Stromal cell of bone marrow (primary cell): Measurements from ENCODE around the gene PAK2.
"Not testable (repeated sequence)": the region's sequence is repeated elsewhere in the genome, so short reads cannot be mapped to it uniquely, and the experiment has no call there.

Experiments
- DNase-seq: peaks from one replicate; pipeline ENCODE4 v3.0.0-alpha.2; 2012; ENCODE audit warnings: low read depth

Gene PAK2

DNA sequence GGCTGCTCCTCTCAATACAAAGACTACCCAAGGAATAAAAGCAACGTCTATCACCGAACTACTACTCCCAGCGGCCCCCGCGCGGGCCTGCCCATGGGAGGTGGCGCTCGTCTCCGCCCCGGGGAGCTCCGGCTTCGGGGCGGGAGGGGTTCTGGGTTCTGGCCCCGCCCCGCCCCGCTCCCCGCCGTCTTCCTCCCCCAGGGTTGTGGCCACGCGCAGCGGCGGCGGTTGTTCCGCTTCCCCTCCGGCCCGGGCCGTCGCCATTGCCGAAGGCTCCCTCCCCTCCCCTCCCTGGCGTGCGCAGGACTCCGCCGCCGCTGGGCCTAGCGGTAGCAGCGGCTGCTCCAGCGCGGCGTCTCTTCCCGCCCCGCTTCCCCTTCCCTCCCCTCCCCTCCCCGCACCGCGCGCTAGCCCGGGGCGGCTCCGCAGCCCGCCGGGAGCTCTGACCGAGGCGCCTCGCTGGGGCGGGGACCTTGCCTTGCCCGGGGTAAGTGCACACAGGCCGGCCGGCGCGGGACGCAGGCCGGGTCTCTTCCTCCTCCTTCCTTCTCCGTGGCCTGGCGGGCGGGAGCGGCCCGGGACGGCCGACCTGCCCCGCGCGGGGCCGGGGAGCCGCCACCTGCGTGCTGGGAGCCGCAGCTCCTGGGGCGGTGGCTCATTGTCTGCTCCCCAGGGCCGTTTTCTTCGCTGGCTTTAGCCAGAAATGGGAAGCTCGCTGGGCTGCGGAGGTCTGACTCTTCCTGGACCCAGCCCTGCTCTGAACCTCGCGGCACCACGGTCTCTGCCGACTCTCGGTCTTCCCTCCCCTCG, at the start of gene PAK2:
Gene PAK2, plus strand, starts transcription at position 187 of the 810 bp plus-strand sequence. CDS start 42,790 bp downstream, outside the sequence.
- DNase-seq: peak; percentile 84

DNA sequence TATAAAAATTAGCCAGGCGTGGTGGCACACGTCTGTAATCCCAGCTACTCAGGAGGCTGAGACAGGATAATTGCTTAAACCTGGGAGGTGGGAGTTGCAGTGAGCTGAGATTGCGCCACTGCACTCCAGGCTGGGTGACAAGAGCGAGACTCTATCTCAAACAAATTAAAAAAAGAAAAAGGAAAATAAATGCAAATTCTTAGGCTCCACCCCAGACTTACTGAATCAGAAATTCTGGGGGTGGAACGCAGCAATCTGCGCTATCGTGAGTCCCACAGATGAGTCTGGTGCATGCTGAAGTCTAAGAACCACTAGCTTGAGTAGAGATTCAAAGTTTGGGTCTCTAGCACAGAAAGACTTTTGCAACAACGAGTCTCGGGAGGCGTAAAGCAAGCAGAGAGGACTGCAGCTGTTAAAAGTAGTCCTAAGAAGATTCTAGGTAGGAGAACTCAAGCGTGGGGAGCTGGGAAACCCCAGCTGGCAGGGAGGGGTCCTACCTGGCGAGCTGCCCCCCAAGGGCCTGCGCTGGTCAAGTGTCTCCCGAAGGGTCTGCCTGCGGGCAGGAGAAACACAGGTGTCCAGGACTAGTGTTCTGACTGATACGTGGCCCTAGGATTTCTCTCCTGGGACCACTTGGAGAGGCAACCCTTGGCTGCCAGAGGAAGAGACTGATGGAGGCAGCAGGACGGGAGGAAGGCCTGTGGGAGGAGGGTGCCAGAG, 49.6 kb upstream of the PAK2 start:
- no peak for DNase-seq

DNA sequence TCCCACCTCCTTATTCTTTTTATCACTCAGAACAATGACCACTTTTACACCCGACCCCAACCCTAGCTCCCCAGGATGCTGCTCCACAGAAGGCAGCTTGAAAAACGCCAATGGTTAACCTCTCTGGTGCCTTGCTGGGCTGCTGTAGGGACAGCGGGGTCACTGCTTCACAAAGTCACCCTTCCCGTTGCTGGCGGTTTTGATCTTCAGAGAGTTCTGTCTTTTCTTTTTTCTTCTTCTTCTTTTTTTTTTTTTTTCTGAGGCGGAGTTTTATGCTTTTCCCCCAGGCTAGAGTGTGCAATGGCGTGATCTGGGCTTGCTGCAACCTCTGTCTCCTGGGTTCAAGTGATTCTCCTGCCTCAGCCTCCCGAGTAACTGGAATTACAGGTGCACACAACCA, 48.3 kb upstream of the PAK2 start:
- DNase-seq: no peak

DNA sequence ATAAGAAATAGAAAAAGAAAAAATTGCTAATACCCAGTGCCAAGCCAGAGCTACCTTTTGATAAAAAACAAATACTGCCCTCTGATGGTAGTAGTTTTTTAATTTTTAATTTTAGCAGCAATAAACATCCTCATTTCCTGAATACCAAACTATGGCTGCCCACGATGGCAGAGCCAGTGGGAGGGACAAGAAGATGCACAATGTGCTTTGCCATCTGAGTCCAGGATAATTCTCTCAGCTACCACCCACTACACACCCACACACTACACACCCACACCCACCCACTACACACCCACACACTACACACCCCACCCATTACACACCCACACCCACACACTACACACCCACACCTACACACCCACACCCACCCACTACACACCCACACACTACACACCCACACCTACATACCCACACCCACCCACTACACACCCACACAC, 45.4 kb upstream of the PAK2 start:
- no peak for DNase-seq

DNA sequence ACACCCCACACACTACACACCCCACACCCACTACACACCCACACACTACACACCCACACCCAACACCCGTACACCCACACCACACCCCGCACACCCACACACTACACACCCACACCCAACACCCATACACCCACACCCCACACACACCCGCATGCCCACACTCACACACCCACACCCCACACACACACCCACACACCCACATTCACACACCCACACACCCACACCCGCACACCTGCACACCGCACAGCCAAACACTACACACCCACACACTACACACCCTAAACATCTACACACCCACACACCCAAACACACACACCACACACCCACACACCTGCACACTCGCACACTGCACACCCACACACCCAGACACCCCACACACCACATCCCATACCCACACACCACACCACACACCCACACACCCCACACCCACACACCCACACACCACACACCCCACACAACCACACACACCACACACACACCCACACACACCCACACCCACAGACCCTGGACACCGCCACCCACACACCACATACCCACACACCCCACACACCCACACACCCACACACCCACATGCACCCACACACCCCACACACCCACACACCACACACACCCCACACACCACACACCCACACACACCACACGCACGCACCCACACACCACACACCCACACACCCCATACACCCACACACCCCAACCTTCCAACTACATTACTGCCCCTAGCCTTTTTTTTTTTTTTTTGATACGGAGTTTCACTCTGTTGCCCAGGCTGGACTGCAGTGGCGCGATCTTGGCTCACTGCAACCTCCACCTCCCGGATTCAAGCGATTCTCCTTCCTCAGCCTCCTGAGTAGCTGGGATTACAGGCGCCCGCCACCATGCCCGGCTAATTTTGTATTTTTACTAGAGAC, 44.5 kb upstream of the PAK2 start:
- no peak for DNase-seq

DNA sequence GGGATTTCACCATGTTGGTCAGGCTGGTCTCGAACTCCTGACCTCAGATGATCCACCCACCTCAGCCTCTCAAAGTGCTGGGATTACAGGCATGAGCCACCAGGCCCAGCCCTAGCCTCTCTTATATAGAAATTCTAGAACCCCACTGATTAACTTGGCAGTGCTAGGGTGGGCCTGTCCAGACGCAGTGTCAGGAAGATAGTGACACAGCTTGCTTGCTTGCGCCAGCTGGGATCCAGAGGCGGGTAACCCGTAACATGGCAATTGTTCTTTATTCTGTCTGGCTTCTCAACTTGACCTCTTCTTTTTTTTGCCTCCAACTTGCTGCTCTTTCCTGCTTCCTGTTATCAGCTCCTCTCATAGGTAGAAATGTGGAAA, 43.8 kb upstream of the PAK2 start:
- no peak for DNase-seq

DNA sequence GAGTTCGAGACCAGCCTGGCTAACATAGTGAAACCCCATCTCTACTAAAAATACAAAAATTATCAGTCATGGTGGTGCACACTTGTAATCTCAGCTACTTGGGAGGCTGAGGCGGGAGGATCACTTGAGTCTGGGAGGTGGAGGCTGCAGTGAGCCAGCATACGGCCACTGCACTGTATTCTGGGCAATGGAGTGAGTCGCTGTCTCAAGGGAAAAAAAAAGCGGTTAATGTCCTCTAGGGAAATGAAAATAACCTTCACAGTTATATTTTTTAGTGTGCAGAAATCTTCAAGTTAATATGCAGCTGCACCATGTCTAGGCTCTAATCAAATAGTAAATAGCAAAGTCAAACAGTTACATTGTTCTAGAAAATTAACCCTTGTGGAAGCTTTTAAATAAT, 42.4 kb upstream of the PAK2 start:
- DNase-seq: no peak

DNA sequence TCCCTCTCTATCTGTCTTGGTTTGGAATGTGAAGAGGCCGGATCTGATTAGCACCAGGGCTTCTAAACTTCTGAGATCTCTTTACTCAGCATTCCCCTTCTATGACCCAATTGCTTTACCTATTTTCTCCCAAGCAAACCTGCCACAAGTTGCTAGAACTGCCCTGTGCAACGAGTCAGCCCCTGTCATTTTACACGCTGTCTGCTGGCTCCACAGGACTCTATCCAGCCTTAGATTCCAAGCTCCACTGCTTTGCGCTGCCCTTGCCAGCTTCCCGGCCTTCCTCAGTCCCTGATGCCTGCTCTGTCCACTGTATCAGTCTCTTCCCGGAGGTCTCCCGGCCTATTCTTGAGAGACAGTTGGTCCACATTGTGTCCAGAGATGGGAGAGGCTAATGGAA, 39.9 kb upstream of the PAK2 start:
- DNase-seq: no peak

DNA sequence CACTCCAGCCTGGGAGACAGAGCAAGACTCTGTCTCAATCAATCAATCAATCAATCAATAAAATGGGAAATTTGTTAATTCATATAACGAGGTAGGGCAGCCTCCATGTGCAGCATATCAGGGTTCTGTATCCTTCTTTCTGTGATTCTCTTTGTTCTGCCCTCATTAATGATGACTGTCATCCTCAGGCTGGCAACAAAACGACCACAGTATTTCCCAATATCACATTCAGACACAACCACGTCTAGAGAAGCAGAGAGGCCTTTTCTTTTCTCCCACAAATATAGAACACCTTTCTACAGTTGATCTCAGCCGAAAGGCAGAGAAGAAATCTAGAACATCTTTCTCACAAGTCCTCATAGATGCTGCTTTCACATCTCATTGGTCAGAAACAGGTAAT, 38.9 kb upstream of the PAK2 start:
- no peak for DNase-seq

DNA sequence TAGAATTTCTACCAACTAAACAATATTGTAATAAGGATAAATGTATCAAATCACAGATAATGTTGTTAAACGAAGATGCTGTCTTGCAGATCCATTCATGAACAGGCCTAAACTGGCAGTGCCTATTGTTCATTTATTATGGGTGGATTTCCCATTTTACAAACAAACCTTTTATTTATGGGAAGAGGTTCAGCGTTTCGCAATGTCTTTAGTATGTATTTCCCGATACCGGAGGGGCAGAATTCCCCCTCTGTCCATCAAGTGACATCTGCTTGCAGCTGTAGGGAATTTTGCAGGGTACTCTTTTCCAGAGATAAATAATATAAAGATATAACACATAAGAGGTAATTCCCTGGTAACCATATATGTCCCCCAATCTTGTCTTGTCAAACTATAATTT, 33.3 kb upstream of the PAK2 start:
- DNase-seq: no peak

DNA sequence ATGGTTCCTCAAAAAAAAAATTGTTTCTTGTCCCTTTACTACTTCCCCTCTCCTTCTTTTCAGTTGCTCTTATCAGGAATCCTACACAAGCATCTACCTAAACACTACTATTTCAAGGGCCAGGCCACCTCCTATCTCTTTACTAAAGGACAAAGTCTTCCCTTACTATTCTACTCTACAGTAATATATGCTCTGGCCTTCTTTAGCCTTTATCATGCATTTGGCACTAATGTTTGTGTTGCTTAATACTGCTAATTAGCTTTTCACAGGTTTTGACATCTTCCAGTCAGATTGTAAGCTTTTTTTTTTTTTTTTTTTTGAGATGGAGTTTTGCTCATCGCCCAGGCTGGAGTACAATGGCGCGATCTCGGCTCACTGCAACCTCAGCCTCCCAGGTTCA, 32.9 kb upstream of the PAK2 start:
- DNase-seq: no peak

DNA sequence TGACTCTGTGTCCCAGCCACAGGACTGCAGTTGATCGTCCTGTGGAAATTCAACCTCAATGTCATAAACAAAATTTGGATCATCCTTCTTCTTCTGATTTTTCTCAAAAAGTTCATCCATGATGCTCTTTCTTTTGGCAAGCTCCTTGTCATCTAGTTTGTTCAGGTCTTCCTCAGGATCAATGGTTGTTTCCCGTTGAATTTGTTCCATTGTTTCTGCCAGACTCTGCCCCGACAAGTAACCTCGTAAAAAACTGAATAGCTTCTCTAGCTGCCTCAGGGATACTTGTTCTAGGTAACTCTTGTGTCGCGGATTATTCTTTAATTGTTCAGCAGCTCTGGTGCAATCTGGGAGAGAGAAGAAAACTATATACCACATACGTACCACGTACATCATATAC, 32.1 kb upstream of the PAK2 start:
- DNase-seq: no peak

DNA sequence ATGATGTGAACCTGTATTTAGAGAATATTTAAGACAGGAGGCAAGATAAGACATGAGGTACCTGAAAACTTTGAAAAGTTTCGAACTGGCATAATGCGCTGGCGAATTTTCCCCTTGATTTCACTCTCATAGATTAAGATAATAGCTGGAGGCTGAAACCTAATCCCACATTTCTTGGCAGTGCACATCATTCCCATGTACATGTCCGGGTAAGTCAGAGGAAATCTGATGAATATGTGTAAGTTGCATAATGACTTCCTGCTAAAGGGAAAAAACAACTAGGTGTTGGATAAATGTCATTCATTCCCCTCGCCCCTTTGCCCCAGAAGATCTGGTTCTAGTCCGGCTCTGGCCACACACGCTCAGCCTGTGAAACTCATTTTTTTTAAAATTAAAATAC, 31.2 kb upstream of the PAK2 start:
- no peak for DNase-seq

DNA sequence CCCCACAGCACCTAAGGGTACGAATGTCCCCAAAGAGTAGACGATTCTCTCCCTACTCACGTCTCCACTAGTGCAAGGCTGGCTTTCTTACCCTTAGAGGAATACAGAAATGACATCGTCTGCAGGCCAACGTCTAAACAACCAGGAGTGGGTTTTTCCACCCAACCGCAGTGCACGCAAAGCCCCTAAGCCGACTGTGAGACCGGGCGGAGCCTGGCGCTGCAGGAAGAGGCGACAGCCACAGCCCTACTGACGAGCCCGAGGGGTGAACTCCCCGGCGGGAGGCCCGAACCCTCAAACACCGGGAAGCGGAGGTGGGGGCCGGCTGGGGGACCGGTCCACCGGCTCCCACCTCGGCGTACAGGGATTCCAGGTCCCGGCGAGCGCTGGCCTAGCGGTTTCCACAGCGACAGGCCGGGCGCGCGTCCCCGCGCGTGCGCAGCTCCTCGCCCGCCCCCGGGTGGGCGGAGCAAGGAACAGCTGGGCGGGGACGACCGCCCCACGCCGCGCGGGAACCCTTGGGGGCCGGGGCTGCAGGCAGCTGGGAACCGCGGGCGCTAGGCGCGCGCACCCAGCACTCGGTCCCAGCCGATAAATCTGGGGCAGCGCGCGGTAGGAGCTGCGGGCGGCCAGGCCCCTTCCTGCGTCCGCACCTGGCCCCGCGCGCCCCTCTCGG, 27.7 kb upstream of the PAK2 start, which contains the start of the genes CEP19 and PIGX:
Gene CEP19, minus strand, starts transcription at position 413 of the 676 bp plus-strand sequence. CDS start 3,593 bp downstream, outside the sequence.
Gene PIGX, plus strand, starts transcription at position 540 of the 676 bp plus-strand sequence.
- peak; percentile 67 for DNase-seq

DNA sequence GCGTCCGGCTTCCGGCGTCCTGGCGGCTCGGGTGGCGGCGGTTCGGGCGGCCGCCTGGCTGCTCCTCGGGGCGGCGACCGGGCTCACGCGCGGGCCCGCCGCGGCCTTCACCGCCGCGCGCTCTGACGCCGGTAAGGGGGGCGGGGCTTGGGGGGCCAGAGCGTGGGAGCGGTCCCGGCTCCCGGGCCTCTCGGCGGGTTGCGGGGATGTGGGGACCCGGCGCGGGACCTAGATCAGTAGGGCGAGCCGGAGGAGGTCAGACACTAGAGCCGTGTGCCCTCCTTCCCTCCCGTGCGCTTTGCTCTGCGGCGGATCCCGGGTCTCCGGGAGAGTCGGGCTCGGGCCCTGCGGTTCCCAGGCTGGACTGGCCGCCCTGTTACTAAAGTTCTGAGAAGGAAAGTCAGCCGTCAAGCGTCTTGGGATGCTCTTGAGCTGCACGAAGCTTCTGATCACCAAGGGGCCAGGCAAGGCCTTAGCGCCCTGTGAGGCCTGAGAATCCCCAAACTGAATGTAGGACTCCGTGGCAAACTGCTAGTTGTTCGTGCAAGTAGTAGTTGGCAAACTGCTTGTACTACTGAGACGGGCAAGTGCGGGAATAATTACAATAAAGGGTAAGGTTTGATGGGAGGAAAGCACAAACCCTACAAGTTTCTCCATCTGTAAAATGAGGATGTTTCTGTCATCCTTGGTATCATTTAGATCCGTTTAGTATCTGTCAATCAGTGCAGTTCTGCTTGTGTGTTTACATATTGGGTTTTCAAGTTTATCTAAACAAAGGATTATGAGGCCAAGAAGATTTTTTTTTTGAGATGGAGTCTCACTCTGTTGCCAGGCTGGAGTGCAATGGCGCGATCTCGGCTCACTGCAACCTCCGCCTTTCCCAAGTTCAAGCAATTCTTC, 26.9 kb upstream of the PAK2 start:
- DNase-seq: peak; percentile 41

DNA sequence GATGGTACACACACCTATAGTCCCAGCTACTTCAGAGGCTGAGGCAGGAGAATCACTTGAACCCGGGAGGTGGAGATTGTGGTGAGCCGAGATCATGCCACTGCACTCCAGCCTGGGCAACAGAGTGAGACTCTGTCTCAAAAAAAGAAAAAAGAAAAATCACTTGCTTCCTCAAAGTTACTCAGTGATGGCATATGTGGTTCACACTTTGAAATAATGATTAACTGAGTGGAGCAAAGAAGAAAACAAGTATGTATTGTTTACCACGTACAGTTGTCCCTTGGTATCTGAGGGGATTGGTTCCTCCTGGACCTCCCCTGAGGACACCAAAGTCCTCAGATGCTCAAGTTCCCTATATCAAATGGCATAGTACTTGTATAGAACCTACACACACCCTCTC, 22.5 kb upstream of the PAK2 start:
- DNase-seq: not testable (repeated sequence)

DNA sequence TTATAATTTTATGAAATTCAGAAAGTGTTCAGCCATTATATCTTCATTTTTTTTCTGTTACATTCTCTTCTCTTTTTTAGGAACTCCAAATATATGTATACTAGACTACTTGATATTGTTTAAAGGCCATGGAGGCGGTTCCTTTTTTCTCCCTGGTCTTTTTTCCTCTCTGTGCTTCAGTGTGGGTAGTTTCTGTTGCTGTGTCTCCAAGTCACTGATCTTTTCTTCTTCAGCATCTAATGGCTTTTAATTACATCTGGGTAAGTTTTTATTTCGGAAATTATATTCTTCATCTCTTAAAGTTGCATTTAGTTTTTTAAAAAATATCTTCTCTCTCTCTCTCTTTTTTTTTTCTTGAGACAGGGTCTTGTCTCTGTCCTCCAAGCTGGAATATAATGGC, 18.6 kb upstream of the PAK2 start:
- no peak for DNase-seq

DNA sequence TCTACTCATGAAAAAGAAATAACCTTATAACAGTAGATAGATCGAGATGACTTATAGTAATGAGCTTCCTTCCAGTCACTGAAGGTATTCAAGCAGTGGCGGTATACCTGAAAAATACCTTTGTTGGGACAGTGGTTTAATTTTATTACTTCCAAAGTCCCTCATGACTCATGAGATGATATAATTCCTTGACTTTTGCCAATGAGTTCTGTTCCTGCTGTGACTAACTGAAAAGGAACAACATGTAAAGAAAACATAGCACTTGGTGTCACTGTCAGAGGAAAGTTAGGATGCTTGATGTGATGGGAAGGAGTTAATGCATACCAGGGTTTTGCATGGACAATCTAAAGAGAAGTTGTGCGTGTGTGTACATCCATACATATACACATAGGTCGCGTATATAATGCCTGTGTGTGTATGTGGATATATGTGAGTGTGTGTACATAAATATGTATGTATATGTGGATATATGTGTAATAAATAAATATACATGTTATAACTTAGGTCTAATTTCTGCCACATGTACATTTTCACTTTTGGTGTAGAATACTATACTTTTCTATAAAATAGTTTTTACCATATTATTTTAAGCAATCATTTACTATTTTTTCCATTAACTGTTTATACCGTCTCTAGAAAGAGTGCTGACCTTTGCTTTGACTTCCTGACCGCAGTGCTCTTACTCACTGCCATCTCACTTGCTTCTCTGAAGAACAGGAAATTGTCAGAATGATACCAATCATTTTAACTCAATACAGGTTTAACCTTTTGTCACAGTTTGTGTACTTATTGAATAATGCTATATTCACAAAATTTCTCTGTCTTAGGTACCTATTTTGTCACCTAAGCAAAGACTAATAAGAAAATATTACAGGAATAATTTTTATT, 12.6 kb upstream of the PAK2 start:
- DNase-seq: peak; percentile 9

DNA sequence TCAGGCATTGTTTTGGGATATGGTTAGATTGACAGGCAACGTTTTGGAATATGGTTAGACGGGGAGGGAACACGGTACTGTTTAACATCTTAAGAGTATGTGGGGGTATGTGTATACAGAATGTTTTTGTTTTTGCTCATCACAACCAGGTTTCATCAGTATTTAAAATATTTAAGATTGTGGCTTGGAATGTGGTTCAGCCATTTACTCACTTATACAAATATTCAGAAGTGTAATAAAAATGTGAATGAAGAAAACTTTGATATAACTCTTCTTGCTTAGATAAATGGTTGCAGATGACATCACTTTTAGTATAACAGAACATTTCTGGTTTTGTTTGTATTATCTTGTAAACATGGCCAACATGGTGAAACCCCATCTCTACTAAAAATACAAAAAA, 3.9 kb upstream of the PAK2 start:
- no peak for DNase-seq
